IPS-18a (cell line): ENCODE measurements around the gene HS6ST3.

Experiments
- H3K27ac ChIP-seq: one replicate; pipeline ENCODE4 v1.5.1; 2013; ENCODE audit warnings: low read length
- H3K27me3 ChIP-seq: one replicate; pipeline ENCODE4 v1.6.1; 2013; ENCODE audit warnings: mild to moderate bottlenecking, low read length; ENCODE audit not compliant: control insufficient read depth, insufficient read depth
- H3K36me3 ChIP-seq: one replicate; pipeline ENCODE4 v1.6.1; 2013; ENCODE audit warnings: low read depth, low read length; ENCODE audit not compliant: control insufficient read depth
- H3K4me1 ChIP-seq: one replicate; pipeline ENCODE4 v1.6.1; 2013; ENCODE audit warnings: low read depth, low read length; ENCODE audit not compliant: control insufficient read depth
- H3K4me3 ChIP-seq: one replicate; pipeline ENCODE4 v1.5.1; 2013; ENCODE audit warnings: low read length
- H3K9ac ChIP-seq: one replicate; pipeline ENCODE4 v1.6.1; 2013; ENCODE audit warnings: mild to moderate bottlenecking, low read length, moderate library complexity
- H3K9me3 ChIP-seq: one replicate; pipeline ENCODE4 v1.6.1; 2013; ENCODE audit warnings: low read depth, low read length; ENCODE audit not compliant: control insufficient read depth

The HS6ST3 gene

GRCh38 chr13:96710166-96710862, 620.4 kb downstream of the HS6ST3 start:
- H3K27ac ChIP-seq: no peak overlapping the region
- no peak overlapping the region for H3K4me3 ChIP-seq
- H3K27me3 ChIP-seq: no peaks in the 10 kb centered on the region
- no peak overlapping the region for H3K9ac ChIP-seq
- H3K36me3 ChIP-seq: no peaks in the 10 kb centered on the region
- H3K4me1 ChIP-seq: peaks cover 3% of the 10 kb centered on the region
- no peaks in the 10 kb centered on the region for H3K9me3 ChIP-seq

- Histone ChIP-seq H3K36me3 (no peaks in the 10 kb centered on the region), H3K9me3 (no peaks in the 10 kb centered on the region), H3K27me3 (no peaks in the 10 kb centered on the region), H3K4me3 (no peak overlapping the region), H3K9ac (no peak overlapping the region), H3K27ac (no peak overlapping the region), H3K4me1 (no peaks in the 10 kb centered on the region)
Measured at GRCh38 chr13:96720446-96720845, 630.5 kb downstream of the HS6ST3 start.

GRCh38 chr13:96726651-96727050, 636.7 kb downstream of the HS6ST3 start:
- no peaks in the 10 kb centered on the region for H3K4me1 ChIP-seq
- no peaks in the 10 kb centered on the region for H3K27me3 ChIP-seq
- H3K4me3 ChIP-seq: no peak overlapping the region
- peaks cover 12% of the 10 kb centered on the region for H3K9me3 ChIP-seq
- no peak overlapping the region for H3K9ac ChIP-seq
- H3K36me3 ChIP-seq: no peaks in the 10 kb centered on the region
- H3K27ac ChIP-seq: no peak overlapping the region

- Histone ChIP-seq H3K27ac (no peak overlapping the region), H3K4me1 (no peaks in the 10 kb centered on the region), H3K36me3 (no peaks in the 10 kb centered on the region), H3K4me3 (no peak overlapping the region), H3K27me3 (no peaks in the 10 kb centered on the region), H3K9ac (no peak overlapping the region), H3K9me3 (peaks cover 12% of the 10 kb centered on the region)
Measured at GRCh38 chr13:96728463-96728862, 638.6 kb downstream of the HS6ST3 start.

- H3K27me3 ChIP-seq: no peaks in the 10 kb centered on the region
- H3K4me1 ChIP-seq: no peaks in the 10 kb centered on the region
- peaks cover 12% of the 10 kb centered on the region for H3K9me3 ChIP-seq
- H3K9ac ChIP-seq: no peak overlapping the region
- no peaks in the 10 kb centered on the region for H3K36me3 ChIP-seq
- H3K4me3 ChIP-seq: no peak overlapping the region
- H3K27ac ChIP-seq: no peak overlapping the region
Measured at GRCh38 chr13:96730676-96731075, 640.8 kb downstream of the HS6ST3 start.

- Histone ChIP-seq H3K4me1 (no peaks in the 10 kb centered on the region), H3K9me3 (no peaks in the 10 kb centered on the region), H3K27ac (no peak overlapping the region), H3K27me3 (no peaks in the 10 kb centered on the region), H3K36me3 (no peaks in the 10 kb centered on the region), H3K4me3 (no peak overlapping the region), H3K9ac (no peak overlapping the region)
Measured at GRCh38 chr13:96734499-96734898, 644.6 kb downstream of the HS6ST3 start.

- Histone ChIP-seq H3K4me1 (no peaks in the 10 kb centered on the region), H3K27ac (no peak overlapping the region), H3K9me3 (no peaks in the 10 kb centered on the region), H3K4me3 (no peak overlapping the region), H3K27me3 (no peaks in the 10 kb centered on the region), H3K9ac (no peak overlapping the region), H3K36me3 (no peaks in the 10 kb centered on the region)
Measured at GRCh38 chr13:96741779-96742178, 651.9 kb downstream of the HS6ST3 start.

- no peak overlapping the region for H3K4me3 ChIP-seq
- H3K9me3 ChIP-seq: no peaks in the 10 kb centered on the region
- H3K27me3 ChIP-seq: no peaks in the 10 kb centered on the region
- H3K9ac ChIP-seq: no peak overlapping the region
- no peak overlapping the region for H3K27ac ChIP-seq
- no peaks in the 10 kb centered on the region for H3K36me3 ChIP-seq
- H3K4me1 ChIP-seq: no peaks in the 10 kb centered on the region
Measured at GRCh38 chr13:96743296-96744089, 653.6 kb downstream of the HS6ST3 start.

- Histone ChIP-seq H3K4me1 (no peaks in the 10 kb centered on the region), H3K9me3 (no peaks in the 10 kb centered on the region), H3K4me3 (no peak overlapping the region)
Measured at GRCh38 chr13:96744367-96745331, 654.7 kb downstream of the HS6ST3 start.

GRCh38 chr13:96746886-96747285, 657.0 kb downstream of the HS6ST3 start:
- no peaks in the 10 kb centered on the region for H3K36me3 ChIP-seq
- H3K9me3 ChIP-seq: no peaks in the 10 kb centered on the region
- H3K4me1 ChIP-seq: no peaks in the 10 kb centered on the region
- no peak overlapping the region for H3K27ac ChIP-seq
- no peaks in the 10 kb centered on the region for H3K27me3 ChIP-seq
- H3K4me3 ChIP-seq: no peak overlapping the region
- H3K9ac ChIP-seq: no peak overlapping the region

More at GRCh38 chr13:96744367-96745331, 654.7 kb downstream of the HS6ST3 start:
- no peak overlapping the region for H3K9ac ChIP-seq
- no peaks in the 10 kb centered on the region for H3K36me3 ChIP-seq
- H3K27me3 ChIP-seq: no peaks in the 10 kb centered on the region
- H3K27ac ChIP-seq: no peak overlapping the region

- Histone ChIP-seq H3K4me3 (no peak overlapping the region), H3K36me3 (no peaks in the 10 kb centered on the region), H3K27me3 (no peaks in the 10 kb centered on the region), H3K27ac (no peak overlapping the region), H3K4me1 (no peaks in the 10 kb centered on the region), H3K9me3 (no peaks in the 10 kb centered on the region), H3K9ac (no peak overlapping the region)
Measured at GRCh38 chr13:96749825-96750224, 659.9 kb downstream of the HS6ST3 start.
